Stimulated activated CD8-positive, alpha-beta memory T cell treated with anti-CD3 and anti-CD28 coated beads, Interleukin-15, amount 100 ng/mL, for 24 hours (primary cell): ENCODE measurements around the gene EFCAB11.

ENCODE experiments used
- DNase-seq: peaks from one replicate; pipeline ENCODE4 v3.0.0-alpha.2; 2020; ENCODE audit warnings: low read depth

Gene EFCAB11

GRCh38 chr14:89956661-89957009, 2.1 kb upstream of the EFCAB11 start:
- no peak for DNase-seq

- DNase-seq: peak; percentile 95
Observed at GRCh38 chr14:89955745-89956660, 1.5 kb upstream of the EFCAB11 start, which contains the start of gene TDP1. Gene TDP1, plus strand, starts transcription at chr14:89955927. Its CDS starts 7,188 bp downstream, at chr14:89963115.

GRCh38 chr14:89955022-89955744, 653 bp upstream of the EFCAB11 start:
- DNase-seq: no peak

GRCh38 chr14:89953602-89954001, 928 bp downstream of the EFCAB11 start:
- no peak for DNase-seq

- DNase-seq: no peak
Observed at GRCh38 chr14:89952576-89952975, 2.0 kb downstream of the EFCAB11 start.

DNA sequence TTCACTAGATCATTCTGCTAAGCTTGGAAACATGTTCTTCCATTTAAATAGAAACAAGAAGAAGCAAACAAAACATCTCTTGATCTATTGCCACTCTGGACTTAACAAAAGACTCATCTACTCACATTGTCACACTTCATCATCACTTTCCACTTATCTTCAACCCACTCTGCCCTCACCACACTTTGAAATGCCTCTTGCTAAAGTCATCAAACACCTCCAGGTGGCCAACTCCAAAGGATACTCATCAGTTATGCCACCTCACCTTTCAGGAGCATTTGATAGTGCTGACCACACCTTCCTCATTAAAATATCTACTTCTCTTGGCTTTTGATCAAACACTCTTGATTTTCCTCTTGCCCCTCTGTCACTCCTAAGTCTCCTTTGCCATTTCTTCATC, 7.2 kb downstream of the EFCAB11 start:
- DNase-seq: no peak

- no peak for DNase-seq
Observed at GRCh38 chr14:89941830-89942377, 12.6 kb downstream of the EFCAB11 start.

- no peak for DNase-seq
Observed at GRCh38 chr14:89936654-89937185, 17.8 kb downstream of the EFCAB11 start.

GRCh38 chr14:89933002-89933401, 21.5 kb downstream of the EFCAB11 start:
- no peak for DNase-seq

- no peak for DNase-seq
Observed at GRCh38 chr14:89927186-89927865, 27.2 kb downstream of the EFCAB11 start.

DNA sequence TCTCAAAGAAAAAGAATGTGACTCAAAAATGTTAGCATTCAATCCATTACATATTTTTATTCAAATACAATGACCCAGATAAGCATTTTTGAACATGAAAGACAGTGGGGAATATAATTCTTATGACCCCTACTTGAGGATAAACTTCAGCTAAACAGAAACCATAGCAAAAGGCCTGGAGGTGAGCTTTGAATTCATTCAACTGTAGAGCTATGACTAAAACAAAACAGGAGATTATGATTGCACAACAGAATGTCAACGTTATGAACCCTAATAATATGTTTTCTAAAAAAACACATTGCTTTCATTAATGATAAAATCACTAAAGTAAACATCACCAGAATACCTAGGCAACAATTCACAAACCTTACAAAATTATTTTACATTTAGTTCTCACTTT, 27.8 kb downstream of the EFCAB11 start:
- no peak for DNase-seq

DNA sequence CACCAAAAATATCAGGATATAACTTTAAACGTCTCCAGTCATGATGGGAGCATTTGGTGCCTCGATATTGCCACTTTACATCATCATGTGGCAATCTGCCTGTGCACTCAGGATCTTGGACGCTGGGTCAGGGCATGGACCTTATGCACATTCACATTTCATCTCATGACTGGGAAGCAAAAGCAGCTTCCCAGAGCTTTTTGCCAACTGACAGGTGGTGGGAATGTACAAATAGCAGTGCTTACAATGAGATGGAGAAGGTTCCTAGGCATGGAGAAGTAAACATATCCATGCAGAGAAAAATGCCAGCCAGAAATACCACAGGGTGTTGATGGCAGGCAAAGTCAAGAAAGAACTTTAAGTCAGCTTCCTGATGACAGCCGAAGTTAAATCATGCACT, 30.3 kb downstream of the EFCAB11 start:
- no peak for DNase-seq

- DNase-seq: no peak
Observed at GRCh38 chr14:89922031-89922907, 32.3 kb downstream of the EFCAB11 start.

- no peak for DNase-seq
Observed at GRCh38 chr14:89921346-89921745, 33.2 kb downstream of the EFCAB11 start.

GRCh38 chr14:89920056-89920455, 34.5 kb downstream of the EFCAB11 start:
- no peak for DNase-seq

DNA sequence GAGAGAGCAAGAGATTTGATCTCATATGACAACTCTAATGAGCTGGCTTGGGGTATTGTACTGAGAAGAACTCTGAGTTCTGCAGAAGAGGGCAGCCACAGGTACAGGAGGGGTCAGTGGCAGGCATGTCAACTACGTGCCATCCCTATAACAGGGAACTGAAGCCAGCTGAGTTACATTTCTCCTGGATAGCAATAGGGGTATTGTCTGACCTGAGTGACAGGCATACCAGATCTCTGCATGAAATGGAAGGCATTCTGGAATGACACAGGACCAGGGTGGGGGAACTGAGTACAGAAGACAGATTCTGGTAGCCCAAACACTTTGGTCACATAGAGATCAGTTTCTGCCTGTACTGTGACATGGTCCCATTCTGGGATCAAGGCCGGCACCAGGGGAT, 35.8 kb downstream of the EFCAB11 start:
- no peak for DNase-seq

DNA sequence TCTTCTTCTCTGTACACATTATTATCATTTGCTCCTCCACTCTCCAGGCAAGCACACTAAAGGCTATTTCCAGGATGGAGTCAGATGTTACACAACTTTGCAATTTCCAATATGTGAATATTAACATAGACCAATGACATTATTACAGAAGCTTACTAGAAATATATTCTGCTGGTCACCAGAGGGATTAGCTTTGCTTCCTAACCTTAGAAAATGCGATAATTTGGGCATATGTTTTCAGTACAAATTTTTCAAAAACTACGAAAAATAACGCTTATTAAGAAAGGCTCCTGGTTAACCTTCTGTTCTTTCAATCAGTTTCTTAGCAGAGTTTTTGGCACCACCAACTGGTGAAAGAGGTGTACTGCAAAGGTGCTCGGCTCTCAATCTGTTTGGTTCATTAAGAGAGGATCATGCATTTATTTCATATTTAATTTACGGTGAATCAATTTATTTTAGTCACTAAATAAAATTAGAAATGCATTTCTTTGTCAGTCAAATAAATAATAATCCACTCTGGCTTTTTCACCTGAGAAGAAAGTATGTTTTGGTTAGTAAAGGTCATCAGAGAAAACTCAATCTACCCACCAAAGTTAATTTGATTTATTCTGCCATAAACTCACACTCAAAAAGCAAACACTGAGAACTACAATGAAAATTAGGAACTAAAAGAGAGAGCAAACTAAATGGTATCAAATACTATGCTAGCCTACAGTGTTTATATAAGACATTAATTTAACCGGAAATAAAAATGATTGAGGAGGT, 39.2 kb downstream of the EFCAB11 start:
- peak; percentile 19 for DNase-seq

DNA sequence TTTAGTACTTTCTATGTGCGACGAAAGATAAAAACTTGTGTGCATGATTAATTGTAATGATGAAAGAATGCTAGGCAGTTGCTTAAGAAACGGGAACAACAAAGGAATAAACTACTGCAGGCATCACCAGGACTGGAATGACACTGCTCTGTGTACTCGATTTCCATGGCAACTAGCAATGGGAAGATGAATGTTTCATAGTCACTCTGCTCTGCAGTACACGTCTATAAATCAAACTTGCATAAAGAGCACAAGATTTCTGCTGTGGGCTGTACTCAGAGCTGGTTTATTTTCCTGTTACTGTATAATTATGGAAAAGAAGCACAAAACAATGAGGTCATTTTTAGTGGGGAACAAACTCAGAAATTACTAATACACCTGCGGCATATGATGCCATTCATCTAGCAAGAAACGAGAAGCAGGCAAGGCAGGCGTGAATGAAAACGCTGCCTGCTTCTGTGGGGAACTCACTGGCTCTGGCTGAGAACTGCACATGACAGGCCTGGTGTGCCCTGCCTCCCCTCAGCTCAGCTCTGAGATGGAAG, 41.8 kb downstream of the EFCAB11 start:
- no peak for DNase-seq

GRCh38 chr14:89912221-89912620, 42.3 kb downstream of the EFCAB11 start:
- DNase-seq: no peak
